ENCODE results near the gene OSBPL10. TPM values are rescaled to one million over a fixed set of nuclear protein-coding genes. Genes with fewer than 3 reads are reported as not detected.

OSBPL10 gene
- total and polyA plus RNA-seq, 2 experiments from 2014 or later = 2.4 to 8.1 TPM

- H3K4me1 ChIP-seq (ENCODE audit: insufficient read depth) = no peaks in the 10 kb centered on the region
These were observed 69.4 kb downstream of the OSBPL10 start for GRCh38 chr3:31911643-31912042.

GRCh38 chr3:31911124-31911523 lies 69.9 kb downstream of the OSBPL10 start:
- DNase-seq = no peak
- Histone ChIP-seq H3K36me3 (ENCODE audit: low read depth) (no peaks in the 10 kb centered on the region), H3K79me2 (ENCODE audit: insufficient read depth) (no peaks in the 10 kb centered on the region), H4K20me1 (ENCODE audit: insufficient read depth) (no peaks in the 10 kb centered on the region), H3K27ac (no peak overlapping the region), H2AFZ (no peak overlapping the region), H3F3A (ENCODE audit: insufficient read depth) (no peaks in the 10 kb centered on the region), H3K9me3 (ENCODE audit: low read depth) (no peaks in the 10 kb centered on the region), H3K4me2 (ENCODE audit: unreplicated experiment) (no peak overlapping the region), H3K9ac (no peak overlapping the region), H3K4me1 (ENCODE audit: insufficient read depth) (no peaks in the 10 kb centered on the region), H3K9me2 (ENCODE audit: insufficient read depth) (no peaks in the 10 kb centered on the region), H3K27me3 (replicated peaks; ENCODE audit: insufficient read depth) (no peaks in the 10 kb centered on the region), H3K4me3 (no peak overlapping the region)
- in situ Hi-C loops (cut with MboI) = no loop called here
- TF ChIP-seq EZH2 (IDR thresholded peaks at IDR 0.05; ENCODE audit: insufficient read depth, poor library complexity, severe bottlenecking) (no peak), EZH2phosphoT487 (IDR thresholded peaks at IDR 0.05; ENCODE audit: insufficient read depth, low read depth) (no peak)
- WGBS, 2 experiments (ENCODE audit: low coverage in 1 of 2, low lambda C conversion rate in 2 of 2, missing lambda C conversion rate in 2 of 2) = 76 to 77% methylated on average over 3 of the region's 3 CpGs

More at GRCh38 chr3:31911643-31912042, 69.4 kb downstream of the OSBPL10 start:
- Histone ChIP-seq H3K9ac (no peak overlapping the region), H3K4me2 (ENCODE audit: unreplicated experiment) (no peak overlapping the region), H3K27me3 (replicated peaks; ENCODE audit: insufficient read depth) (no peaks in the 10 kb centered on the region), H3K9me2 (ENCODE audit: insufficient read depth) (no peaks in the 10 kb centered on the region), H3K27ac (no peak overlapping the region), H3K4me3 (no peak overlapping the region), H3K79me2 (ENCODE audit: insufficient read depth) (no peaks in the 10 kb centered on the region), H3K9me3 (ENCODE audit: low read depth) (no peaks in the 10 kb centered on the region), H3K36me3 (ENCODE audit: low read depth) (no peaks in the 10 kb centered on the region), H4K20me1 (ENCODE audit: insufficient read depth) (no peaks in the 10 kb centered on the region), H2AFZ (no peak overlapping the region), H3F3A (ENCODE audit: insufficient read depth) (no peaks in the 10 kb centered on the region)
- in situ Hi-C loops (cut with MboI) = no loop called here
- TF ChIP-seq EZH2 (IDR thresholded peaks at IDR 0.05; ENCODE audit: insufficient read depth, poor library complexity, severe bottlenecking) = no peak
- no peak for TF ChIP-seq EZH2phosphoT487 (IDR thresholded peaks at IDR 0.05; ENCODE audit: insufficient read depth, low read depth)
- no peak for DNase-seq
- 95% methylated on average over 3 of the region's 3 CpGs for WGBS, 2 experiments (ENCODE audit: low coverage in 1 of 2, low lambda C conversion rate in 2 of 2, missing lambda C conversion rate in 2 of 2)

- no peak for DNase-seq
- in situ Hi-C loops (cut with MboI) = no loop called here
- H3K4me1 ChIP-seq (ENCODE audit: insufficient read depth) = no peaks in the 10 kb centered on the region
- H2AFZ ChIP-seq = no peak overlapping the region
- no peaks in the 10 kb centered on the region for H4K20me1 ChIP-seq (ENCODE audit: insufficient read depth)
- no peak overlapping the region for H3K4me2 ChIP-seq (ENCODE audit: unreplicated experiment)
- H3K27ac ChIP-seq = no peak overlapping the region
- WGBS, 2 experiments (ENCODE audit: low coverage in 1 of 2, low lambda C conversion rate in 2 of 2, missing lambda C conversion rate in 2 of 2) = 74 to 75% methylated on average over 7 of the region's 7 CpGs
- H3K9me2 ChIP-seq (ENCODE audit: insufficient read depth) = no peaks in the 10 kb centered on the region
- TF ChIP-seq EZH2 (IDR thresholded peaks at IDR 0.05; ENCODE audit: insufficient read depth, poor library complexity, severe bottlenecking) (no peak), EZH2phosphoT487 (IDR thresholded peaks at IDR 0.05; ENCODE audit: insufficient read depth, low read depth) (no peak)
- H3K79me2 ChIP-seq (ENCODE audit: insufficient read depth) = no peaks in the 10 kb centered on the region
- H3K27me3 ChIP-seq (replicated peaks; ENCODE audit: insufficient read depth) = no peaks in the 10 kb centered on the region
- no peaks in the 10 kb centered on the region for H3F3A ChIP-seq (ENCODE audit: insufficient read depth)
- no peak overlapping the region for H3K4me3 ChIP-seq
- H3K9ac ChIP-seq = no peak overlapping the region
- H3K36me3 ChIP-seq (ENCODE audit: low read depth) = no peaks in the 10 kb centered on the region
- no peaks in the 10 kb centered on the region for H3K9me3 ChIP-seq (ENCODE audit: low read depth)
These were observed 71.6 kb downstream of the OSBPL10 start for GRCh38 chr3:31909455-31909854.

- H3K9me2 ChIP-seq (ENCODE audit: insufficient read depth) = no peaks in the 10 kb centered on the region
- 80% methylated on average over 5 of the region's 5 CpGs for WGBS, 2 experiments (ENCODE audit: low coverage in 1 of 2, low lambda C conversion rate in 2 of 2, missing lambda C conversion rate in 2 of 2)
- no peak overlapping the region for H3K27ac ChIP-seq
- no peak overlapping the region for H3K4me2 ChIP-seq (ENCODE audit: unreplicated experiment)
- in situ Hi-C loops (cut with MboI) = no loop called here
- no peak overlapping the region for H3K4me3 ChIP-seq
- no peak overlapping the region for H2AFZ ChIP-seq
- no peaks in the 10 kb centered on the region for H3K4me1 ChIP-seq (ENCODE audit: insufficient read depth)
- no peaks in the 10 kb centered on the region for H3K27me3 ChIP-seq (replicated peaks; ENCODE audit: insufficient read depth)
- TF ChIP-seq EZH2phosphoT487 (IDR thresholded peaks at IDR 0.05; ENCODE audit: insufficient read depth, low read depth) (no peak), EZH2 (IDR thresholded peaks at IDR 0.05; ENCODE audit: insufficient read depth, poor library complexity, severe bottlenecking) (no peak)
- H3K79me2 ChIP-seq (ENCODE audit: insufficient read depth) = no peaks in the 10 kb centered on the region
- H3F3A ChIP-seq (ENCODE audit: insufficient read depth) = no peaks in the 10 kb centered on the region
- no peaks in the 10 kb centered on the region for H3K9me3 ChIP-seq (ENCODE audit: low read depth)
- H3K9ac ChIP-seq = no peak overlapping the region
- peak; percentile 32 for DNase-seq
- H4K20me1 ChIP-seq (ENCODE audit: insufficient read depth) = no peaks in the 10 kb centered on the region
- H3K36me3 ChIP-seq (ENCODE audit: low read depth) = no peaks in the 10 kb centered on the region
These were observed 72.5 kb downstream of the OSBPL10 start for GRCh38 chr3:31908391-31909097.

All from GM23248 (cell line).